ENCODE measurements around the gene HS6ST3.

HS6ST3 gene

GRCh38 chr13:96621634-96622183 is 531.8 kb downstream of the HS6ST3 start:
- DNase-seq (ENCODE audit: low read depth): no peak
- TF ChIP-seq CTCF (IDR thresholded peaks at IDR 0.05; ENCODE audit: control insufficient read depth, extremely low read depth, insufficient read depth): no peak
- H3K4me3 ChIP-seq (ENCODE audit: low read depth, low read length): no peak overlapping the region

GRCh38 chr13:96629331-96629730 is 539.4 kb downstream of the HS6ST3 start:
- H3K4me3 ChIP-seq (ENCODE audit: low read depth, low read length): no peak overlapping the region
- no peak for DNase-seq (ENCODE audit: low read depth)
- no peak for TF ChIP-seq CTCF (IDR thresholded peaks at IDR 0.05; ENCODE audit: control insufficient read depth, extremely low read depth, insufficient read depth)

- no peak for TF ChIP-seq CTCF (IDR thresholded peaks at IDR 0.05; ENCODE audit: control insufficient read depth, extremely low read depth, insufficient read depth)
- no peak overlapping the region for H3K4me3 ChIP-seq (ENCODE audit: low read depth, low read length)
- no peak for DNase-seq (ENCODE audit: low read depth)
Measured at GRCh38 chr13:96632536-96633320, 542.8 kb downstream of the HS6ST3 start.

- H3K4me3 ChIP-seq (ENCODE audit: low read depth, low read length): no peak overlapping the region
- TF ChIP-seq CTCF (IDR thresholded peaks at IDR 0.05; ENCODE audit: control insufficient read depth, extremely low read depth, insufficient read depth): no peak
Measured at GRCh38 chr13:96636001-96636709, 546.2 kb downstream of the HS6ST3 start.

GRCh38 chr13:96637039-96637438 is 547.1 kb downstream of the HS6ST3 start:
- DNase-seq (ENCODE audit: low read depth): no peak
- no peak overlapping the region for H3K4me3 ChIP-seq (ENCODE audit: low read depth, low read length)
- TF ChIP-seq CTCF (IDR thresholded peaks at IDR 0.05; ENCODE audit: control insufficient read depth, extremely low read depth, insufficient read depth): no peak

More at GRCh38 chr13:96636001-96636709, 546.2 kb downstream of the HS6ST3 start:
- no peak for DNase-seq (ENCODE audit: low read depth)

- H3K4me3 ChIP-seq (ENCODE audit: low read depth, low read length): no peak overlapping the region
- DNase-seq (ENCODE audit: low read depth): no peak
- TF ChIP-seq CTCF (IDR thresholded peaks at IDR 0.05; ENCODE audit: control insufficient read depth, extremely low read depth, insufficient read depth): no peak
Measured at GRCh38 chr13:96646101-96646500, 556.2 kb downstream of the HS6ST3 start.
